HepG2 (cell line): ENCODE results near the gene SRPRA. TPM values are rescaled to one million over a fixed set of nuclear protein-coding genes. Genes with fewer than 3 reads are reported as not detected.
A peak's percentile ranks its signal among the peaks of the same experiment; 100 is the strongest.

ENCODE experiments used
- ATAC-seq: fragments of 200-7000 bp; cut with Tn5 transposase; 3 replicates; pipeline ENCODE4 v1.9.1; 2020; ENCODE audit warnings: mild to moderate bottlenecking, moderate library complexity
- BruUV-seq: library from RNA; stranded (reverse); fragments of 400-500 nt; replicated peaks from 2 replicates; lab custom pipeline; 2021; lab: Mats Ljungman, UMichigan
- CTCF ChIA-PET: fragments of 300-600 bp; formaldehyde crosslinking; extraction: SDS; loops from one replicate; lab custom pipeline; 2021; ENCODE audit warnings: low total read pairs, inconsistent platforms, low intra/inter-chr PET ratio; lab: Yijun Ruan, JAX
- POLR2A ChIA-PET: fragments of 350-600 bp; sonication (Branson Sonifier 250); formaldehyde crosslinking; loops from one replicate; lab custom pipeline; 2020; ENCODE audit warnings: antibody characterized with exemption, inconsistent platforms; lab: Yijun Ruan, JAX
- DNase-seq: peaks from one replicate; pipeline ENCODE4 v3.0.0-alpha.2; 2015; ENCODE audit warnings: low spot score
- FAIRE-seq: peaks from 3 replicates; lab custom pipeline; 2011; peaks lifted over from hg19 to GRCh38; lab: Jason Lieb, UNC
- H2AFZ ChIP-seq: one replicate; pipeline ENCODE4 v1.6.1; 2011; ENCODE audit warnings: low read length, inconsistent platforms
- H3K27ac ChIP-seq: fragments of 300-600 bp; 3 replicates; pipeline ENCODE4 v1.8.0; 2011; ENCODE audit warnings: mixed run types, mild to moderate bottlenecking, mixed read lengths, low read length, inconsistent platforms; ENCODE audit not compliant: insufficient read depth; ENCODE audit errors: extremely low read length
- H3K27me3 ChIP-seq, 2 experiments: fragments of 200-600 bp in 1 of 2; 2 replicates in 1 of 2; 3 replicates in 1 of 2; pipeline versions ENCODE4 v1.6.0 to v1.8.0; 2011; ENCODE audit warnings: low read length in 2 of 2, mild to moderate bottlenecking in 2 of 2, moderate library complexity in 2 of 2, inconsistent platforms in 1 of 2; ENCODE audit not compliant: insufficient read depth in 2 of 2, control insufficient read depth in 1 of 2
- H3K36me3 ChIP-seq, 2 experiments: fragments of 200-600 bp in 1 of 2; replicated peaks in 1 of 2; 2 replicates in 1 of 2; 3 replicates in 1 of 2; pipeline versions ENCODE4 v1.5.1 to v1.8.0; 2011; ENCODE audit warnings: low read length in 2 of 2, inconsistent platforms in 1 of 2; ENCODE audit not compliant: insufficient read depth in 2 of 2, control insufficient read depth in 1 of 2
- H3K4me1 ChIP-seq: 2 replicates; pipeline ENCODE4 v1.5.1; 2012; ENCODE audit warnings: low read length, inconsistent platforms; ENCODE audit not compliant: insufficient read depth
- H3K4me2 ChIP-seq: 2 replicates; pipeline ENCODE4 v1.6.0; 2011; ENCODE audit warnings: low read depth, low read length, inconsistent platforms
- H3K4me3 ChIP-seq, 3 experiments: fragments of 200-600 bp in 1 of 3; sonication (generic), shearing (Covaris generic) in 1 of 3; replicated peaks in 1 of 3; 2 replicates each; pipeline ENCODE4 v1.5.1; 2011 to 2016; ENCODE audit warnings: low read length in 3 of 3, inconsistent platforms in 2 of 3, low read depth in 2 of 3, mild to moderate bottlenecking in 2 of 3, control low read depth in 1 of 3, mixed read lengths in 1 of 3; ENCODE audit not compliant: insufficient read depth in 1 of 3
- H3K79me2 ChIP-seq: one replicate; pipeline ENCODE4 v1.6.1; 2011; ENCODE audit warnings: low read length, inconsistent platforms; ENCODE audit not compliant: insufficient read depth
- H3K9ac ChIP-seq: 2 replicates; pipeline ENCODE4 v1.6.0; 2011; ENCODE audit warnings: mild to moderate bottlenecking, low read depth, low read length, inconsistent platforms; ENCODE audit not compliant: insufficient read depth
- H3K9me3 ChIP-seq: 2 replicates; pipeline ENCODE4 v1.5.1; 2012; ENCODE audit warnings: mild to moderate bottlenecking, low read length
- H4K20me1 ChIP-seq: 2 replicates; pipeline ENCODE4 v1.6.0; 2011; ENCODE audit warnings: inconsistent platforms, mild to moderate bottlenecking, low read length, moderate library complexity; ENCODE audit not compliant: insufficient read depth
- HNRNPLL ChIP-seq: fragments of 200-400 bp; formaldehyde crosslinking; IDR thresholded peaks from 2 replicates; pipeline ENCODE4 v1.6.1; 2017; ENCODE audit warnings: mild to moderate bottlenecking, low read depth, low read length; ENCODE audit not compliant: poor library complexity, severe bottlenecking
- JUND ChIP-seq: sonication (generic); formaldehyde crosslinking; IDR thresholded peaks from 2 replicates; pipeline ENCODE4 v1.8.0; 2022; ENCODE audit warnings: mild to moderate bottlenecking, missing genetic modification reagents
- SATB2 ChIP-seq: sonication (generic); formaldehyde crosslinking; IDR thresholded peaks from 2 replicates; pipeline ENCODE4 v1.5.0; 2020; ENCODE audit warnings: missing genetic modification reagents
- ZBTB44 ChIP-seq: sonication (generic); formaldehyde crosslinking; IDR thresholded peaks from 2 replicates; pipeline ENCODE4 v1.4.0; 2020; ENCODE audit warnings: missing genetic modification reagents
- ZNF136 ChIP-seq: sonication (generic); formaldehyde crosslinking; IDR thresholded peaks from 2 replicates; pipeline ENCODE4 v1.8.1; 2022; ENCODE audit warnings: low read depth, mild to moderate bottlenecking, moderate library complexity, missing genetic modification reagents
- ZNF263 ChIP-seq: sonication (generic); formaldehyde crosslinking; IDR thresholded peaks from 2 replicates; pipeline ENCODE4 v1.4.0; 2020; ENCODE audit warnings: missing genetic modification reagents
- ZNF547 ChIP-seq: sonication (generic); formaldehyde crosslinking; IDR thresholded peaks from 2 replicates; pipeline ENCODE4 v1.5.1; 2020; ENCODE audit warnings: mild to moderate bottlenecking, missing genetic modification reagents
- WGBS: methylation state at CpG from one replicate; pipeline ENCODE4 v1.1.6; 2017; ENCODE audit warnings: low lambda C conversion rate; 5-methylcytosine and 5-hydroxymethylcytosine counted together
- in situ Hi-C: cut with HindIII; loops from 2 replicates; pipeline ENCODE4 v1.10.0; 2017; ENCODE audit warnings: low pct_unique_long_range_greater_than_20kb; ENCODE audit not compliant: extremely low pct_ligation_motif_present
- intact Hi-C: fragments of 100-400 bp; cut with micrococcal nuclease; formaldehyde crosslinking; loops from one replicate; pipeline ENCODE4 v1.10.0; 2022; ENCODE audit not compliant: unreplicated experiment
- polyA plus RNA-seq, 8 experiments: library from polyadenylated mRNA; depleted of rRNA in 3 of 8; stranded (reverse) in 7 of 8; unstranded in 1 of 8; fragments of >200 nt; fragmentation: Illumina TruSeq in 4 of 8; extraction: Trizol in 4 of 8; gene quantifications; 2 replicates each; pipeline versions ENCODE4 v1.2.1 to v1.2.3, GENCODE V29; 2011 to 2016; ENCODE audit warnings: low read depth in 4 of 8, missing spikeins in 1 of 8, mixed read lengths in 1 of 8; ENCODE audit not compliant: insufficient read depth in 1 of 8
- total RNA-seq, 5 experiments: library from RNA; depleted of rRNA; stranded (reverse); fragments of >200 nt; fragmentation: Illumina TruSeq; extraction: Trizol; gene quantifications; 2 replicates each; pipeline ENCODE4 v1.2.3, GENCODE V29; 2016; ENCODE audit warnings: low read depth in 1 of 5
- TF ChIP-seq, protein P1 (sequence below): sonication (generic); formaldehyde crosslinking; IDR thresholded peaks from 2 replicates; pipeline ENCODE4 v1.5.1; 2020; ENCODE audit warnings: missing genetic modification reagents, mild to moderate bottlenecking, borderline replicate concordance
- TF ChIP-seq, protein P2 (sequence below): sonication (generic); formaldehyde crosslinking; IDR thresholded peaks from 2 replicates; pipeline ENCODE4 v1.8.1; 2023; ENCODE audit warnings: mild to moderate bottlenecking, inconsistent platforms, moderate library complexity, missing genetic modification reagents, borderline replicate concordance
- TF ChIP-seq, protein P3 (sequence below): sonication (generic); IDR thresholded peaks from 2 replicates; pipeline ENCODE4 v1.6.1; 2016; ENCODE audit warnings: low read depth, borderline replicate concordance
- TF ChIP-seq, protein P4 (sequence below): sonication (generic); formaldehyde crosslinking; IDR thresholded peaks from 2 replicates; pipeline ENCODE4 v1.8.1; 2022; ENCODE audit warnings: low read depth, mild to moderate bottlenecking, missing genetic modification reagents

Gene SRPRA
- total and polyA plus RNA-seq, 2 of the 13 experiments (the other 11 are each of a cell fraction or from before 2014, with no cell fraction given), result 27.7 to 64.6 TPM

GRCh38 chr11:126303623-126304456 lies 35.1 kb upstream of the SRPRA start, which contains the start of gene DCPS (continued):
- TF ChIP-seq, protein P1, sequence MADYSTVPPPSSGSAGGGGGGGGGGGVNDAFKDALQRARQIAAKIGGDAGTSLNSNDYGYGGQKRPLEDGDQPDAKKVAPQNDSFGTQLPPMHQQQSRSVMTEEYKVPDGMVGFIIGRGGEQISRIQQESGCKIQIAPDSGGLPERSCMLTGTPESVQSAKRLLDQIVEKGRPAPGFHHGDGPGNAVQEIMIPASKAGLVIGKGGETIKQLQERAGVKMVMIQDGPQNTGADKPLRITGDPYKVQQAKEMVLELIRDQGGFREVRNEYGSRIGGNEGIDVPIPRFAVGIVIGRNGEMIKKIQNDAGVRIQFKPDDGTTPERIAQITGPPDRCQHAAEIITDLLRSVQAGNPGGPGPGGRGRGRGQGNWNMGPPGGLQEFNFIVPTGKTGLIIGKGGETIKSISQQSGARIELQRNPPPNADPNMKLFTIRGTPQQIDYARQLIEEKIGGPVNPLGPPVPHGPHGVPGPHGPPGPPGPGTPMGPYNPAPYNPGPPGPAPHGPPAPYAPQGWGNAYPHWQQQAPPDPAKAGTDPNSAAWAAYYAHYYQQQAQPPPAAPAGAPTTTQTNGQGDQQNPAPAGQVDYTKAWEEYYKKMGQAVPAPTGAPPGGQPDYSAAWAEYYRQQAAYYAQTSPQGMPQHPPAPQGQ, result no peak
- TF ChIP-seq SATB2 (peak; percentile 78; the same call in 1 of the 2 replicates), ZNF263 (CRISPR knock-in tag) (peak; percentile 47)

GRCh38 chr11:126297004-126297403 lies 28.3 kb upstream of the SRPRA start:
- CTCF ChIA-PET, result no interaction called here
- intact Hi-C loops (no loop called here), in situ Hi-C loops (no loop called here)
- Histone ChIP-seq H3K27me3 (no peaks in the 10 kb centered on the region), H3K9me3 (no peaks in the 10 kb centered on the region), H3K36me3 (peaks cover 10 to 14% of the 10 kb centered on the region in 2 experiments; a peak in 3 of 5 replicates), H3K9ac (no peak overlapping the region), H2AFZ (no peak overlapping the region), H3K4me1 (no peaks in the 10 kb centered on the region), H3K27ac (no peak overlapping the region), H4K20me1 (no peaks in the 10 kb centered on the region), H3K4me2 (no peak overlapping the region), H3K4me3 (no peak overlapping the region), H3K79me2 (no peaks in the 10 kb centered on the region)
- BruUV-seq, result no TSS peak
- FAIRE-seq (no peak), DNase-seq (no peak), ATAC-seq (no peak)
- POLR2A ChIA-PET, result no interaction called here
- WGBS, result 97% methylated on average over 2 of the region's 2 CpGs
- TF ChIP-seq, protein P2, sequence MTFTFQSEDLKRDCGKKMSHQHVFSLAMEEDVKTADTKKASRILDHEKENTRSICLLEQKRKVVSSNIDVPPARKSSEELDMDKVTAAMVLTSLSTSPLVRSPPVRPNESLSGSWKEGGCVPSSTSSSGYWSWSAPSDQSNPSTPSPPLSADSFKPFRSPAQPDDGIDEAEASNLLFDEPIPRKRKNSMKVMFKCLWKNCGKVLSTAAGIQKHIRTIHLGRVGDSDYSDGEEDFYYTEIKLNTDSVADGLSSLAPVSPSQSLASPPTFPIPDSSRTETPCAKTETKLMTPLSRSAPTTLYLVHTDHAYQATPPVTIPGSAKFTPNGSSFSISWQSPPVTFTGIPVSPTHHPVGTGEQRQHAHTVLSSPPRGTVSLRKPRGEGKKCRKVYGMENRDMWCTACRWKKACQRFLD (CRISPR knock-in tag), result no peak
- TF ChIP-seq ZNF136 (CRISPR knock-in tag) (no peak), ZBTB44 (CRISPR knock-in tag) (no peak), JUND (no peak), HNRNPLL (no peak), ZNF547 (CRISPR knock-in tag) (no peak)
- TF ChIP-seq, protein P3, sequence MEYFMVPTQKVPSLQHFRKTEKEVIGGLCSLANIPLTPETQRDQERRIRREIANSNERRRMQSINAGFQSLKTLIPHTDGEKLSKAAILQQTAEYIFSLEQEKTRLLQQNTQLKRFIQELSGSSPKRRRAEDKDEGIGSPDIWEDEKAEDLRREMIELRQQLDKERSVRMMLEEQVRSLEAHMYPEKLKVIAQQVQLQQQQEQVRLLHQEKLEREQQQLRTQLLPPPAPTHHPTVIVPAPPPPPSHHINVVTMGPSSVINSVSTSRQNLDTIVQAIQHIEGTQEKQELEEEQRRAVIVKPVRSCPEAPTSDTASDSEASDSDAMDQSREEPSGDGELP, result no peak
- TF ChIP-seq, protein P4, sequence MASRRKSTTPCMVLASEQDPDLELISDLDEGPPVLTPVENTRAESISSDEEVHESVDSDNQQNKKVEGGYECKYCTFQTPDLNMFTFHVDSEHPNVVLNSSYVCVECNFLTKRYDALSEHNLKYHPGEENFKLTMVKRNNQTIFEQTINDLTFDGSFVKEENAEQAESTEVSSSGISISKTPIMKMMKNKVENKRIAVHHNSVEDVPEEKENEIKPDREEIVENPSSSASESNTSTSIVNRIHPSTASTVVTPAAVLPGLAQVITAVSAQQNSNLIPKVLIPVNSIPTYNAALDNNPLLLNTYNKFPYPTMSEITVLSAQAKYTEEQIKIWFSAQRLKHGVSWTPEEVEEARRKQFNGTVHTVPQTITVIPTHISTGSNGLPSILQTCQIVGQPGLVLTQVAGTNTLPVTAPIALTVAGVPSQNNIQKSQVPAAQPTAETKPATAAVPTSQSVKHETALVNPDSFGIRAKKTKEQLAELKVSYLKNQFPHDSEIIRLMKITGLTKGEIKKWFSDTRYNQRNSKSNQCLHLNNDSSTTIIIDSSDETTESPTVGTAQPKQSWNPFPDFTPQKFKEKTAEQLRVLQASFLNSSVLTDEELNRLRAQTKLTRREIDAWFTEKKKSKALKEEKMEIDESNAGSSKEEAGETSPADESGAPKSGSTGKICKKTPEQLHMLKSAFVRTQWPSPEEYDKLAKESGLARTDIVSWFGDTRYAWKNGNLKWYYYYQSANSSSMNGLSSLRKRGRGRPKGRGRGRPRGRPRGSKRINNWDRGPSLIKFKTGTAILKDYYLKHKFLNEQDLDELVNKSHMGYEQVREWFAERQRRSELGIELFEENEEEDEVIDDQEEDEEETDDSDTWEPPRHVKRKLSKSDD (CRISPR knock-in tag), result no peak
